IMR-90 (cell line): ENCODE data around the gene KDM1B. TPM values are rescaled to one million over a fixed set of nuclear protein-coding genes. Genes with fewer than 3 reads are reported as not detected.

Experiments used
- ATAC-seq: fragments of 200-7000 bp; cut with Tn5 transposase; 2 replicates; pipeline ENCODE4 v1.9.1; 2020; ENCODE audit warnings: low read depth, mild to moderate bottlenecking, moderate library complexity
- BruUV-seq: library from RNA; stranded (reverse); fragments of 400-500 nt; replicated peaks from 2 replicates; lab custom pipeline; 2021; lab: Mats Ljungman, UMichigan
- CTCF ChIA-PET: fragments of 300-600 bp; formaldehyde crosslinking; extraction: SDS; loops from one replicate; lab custom pipeline; 2021; ENCODE audit warnings: antibody characterized with exemption; lab: Yijun Ruan, JAX
- POLR2A ChIA-PET: fragments of 300-600 bp; sonication (Branson Sonifier 250); formaldehyde crosslinking; loops from one replicate; lab custom pipeline; 2022; ENCODE audit warnings: antibody characterized with exemption; ENCODE audit not compliant: unreplicated experiment; lab: Charles Lee
- DNase-seq: peaks from one replicate; pipeline ENCODE4 v3.0.0; 2013
- H2AFZ ChIP-seq: replicated peaks from 2 replicates; pipeline ENCODE3; 2013; ENCODE audit warnings: low read length, mild to moderate bottlenecking; ENCODE audit not compliant: poor library complexity
- H2AK5ac ChIP-seq: 2 replicates; pipeline ENCODE4 v1.6.1; 2013; ENCODE audit warnings: low read depth, low read length, inconsistent platforms
- H2AK9ac ChIP-seq: replicated peaks from 2 replicates; pipeline ENCODE3; 2013; ENCODE audit warnings: mild to moderate bottlenecking, low read depth, low read length, moderate library complexity; ENCODE audit not compliant: poor library complexity
- H2BK120ac ChIP-seq: 2 replicates; pipeline ENCODE4 v1.6.1; 2013; ENCODE audit warnings: low read depth, low read length, inconsistent platforms
- H2BK15ac ChIP-seq: 3 replicates; pipeline ENCODE4 v1.6.1; 2013; ENCODE audit warnings: low read depth, low read length, inconsistent platforms
- H2BK20ac ChIP-seq: 2 replicates; pipeline ENCODE4 v1.6.1; 2013; ENCODE audit warnings: low read depth, mild to moderate bottlenecking, inconsistent platforms, low read length, moderate library complexity
- H2BK5ac ChIP-seq: 2 replicates; pipeline ENCODE4 v1.6.1; 2013; ENCODE audit warnings: mild to moderate bottlenecking, low read depth, low read length, inconsistent platforms; ENCODE audit not compliant: poor library complexity, severe bottlenecking
- H3K14ac ChIP-seq: replicated peaks from 2 replicates; pipeline ENCODE4 v1.6.1; 2013; ENCODE audit warnings: low read depth, low read length, inconsistent platforms
- H3K18ac ChIP-seq: 2 replicates; pipeline ENCODE4 v1.6.1; 2013; ENCODE audit warnings: low read depth, low read length, control low read depth
- H3K23ac ChIP-seq: 2 replicates; pipeline ENCODE4 v1.6.1; 2013; ENCODE audit warnings: low read depth, low read length, inconsistent platforms
- H3K27ac ChIP-seq: 2 replicates; pipeline ENCODE4 v1.5.1; 2013; ENCODE audit warnings: mild to moderate bottlenecking, control low read depth, low read length; ENCODE audit not compliant: insufficient read depth
- H3K27me3 ChIP-seq: 2 replicates; pipeline ENCODE4 v1.6.1; 2013; ENCODE audit warnings: low read length; ENCODE audit not compliant: control insufficient read depth, insufficient read depth
- H3K36me3 ChIP-seq: 2 replicates; pipeline ENCODE4 v1.6.1; 2013; ENCODE audit warnings: low read length, mixed read lengths; ENCODE audit not compliant: control insufficient read depth, insufficient read depth
- H3K4ac ChIP-seq: 2 replicates; pipeline ENCODE4 v1.6.1; 2013; ENCODE audit warnings: low read depth, low read length, inconsistent platforms
- H3K4me1 ChIP-seq: 2 replicates; pipeline ENCODE4 v1.6.1; 2013; ENCODE audit warnings: low read length, mixed read lengths; ENCODE audit not compliant: control insufficient read depth, insufficient read depth
- H3K4me2 ChIP-seq: 2 replicates; pipeline ENCODE4 v1.6.1; 2013; ENCODE audit warnings: low read depth, mild to moderate bottlenecking, control low read depth, low read length, moderate library complexity
- H3K4me3 ChIP-seq: 2 replicates; pipeline ENCODE4 v1.5.1; 2013; ENCODE audit warnings: low read depth, mild to moderate bottlenecking, control low read depth, low read length, moderate library complexity; ENCODE audit not compliant: insufficient read depth
- H3K56ac ChIP-seq: 2 replicates; pipeline ENCODE4 v1.6.1; 2013; ENCODE audit warnings: low read length, inconsistent platforms; ENCODE audit not compliant: insufficient read depth; ENCODE audit errors: extremely low read depth
- H3K79me1 ChIP-seq, 2 experiments: 2 replicates each; pipeline ENCODE4 v1.6.1; 2013; ENCODE audit warnings: low read length in 2 of 2, inconsistent platforms in 1 of 2, low read depth in 1 of 2
- H3K9ac ChIP-seq: 2 replicates; pipeline ENCODE4 v1.6.1; 2013; ENCODE audit warnings: low read depth, low read length, control low read depth
- H3K9me1 ChIP-seq: 2 replicates; pipeline ENCODE4 v1.6.1; 2013; ENCODE audit warnings: low read length, inconsistent platforms; ENCODE audit not compliant: insufficient read depth
- H3K9me3 ChIP-seq: 2 replicates; pipeline ENCODE4 v1.6.1; 2013; ENCODE audit warnings: low read length; ENCODE audit not compliant: control insufficient read depth, insufficient read depth
- H4K20me1 ChIP-seq: 2 replicates; pipeline ENCODE4 v1.6.1; 2013; ENCODE audit warnings: low read length, inconsistent platforms; ENCODE audit not compliant: insufficient read depth
- H4K5ac ChIP-seq: 2 replicates; pipeline ENCODE4 v1.6.1; 2013; ENCODE audit warnings: mild to moderate bottlenecking, low read depth, low read length, control low read depth
- H4K8ac ChIP-seq, 2 experiments: 2 replicates each; pipeline ENCODE4 v1.6.1; 2013; ENCODE audit warnings: low read depth in 2 of 2, low read length in 2 of 2, control low read depth in 1 of 2, inconsistent platforms in 1 of 2
- H4K91ac ChIP-seq: 2 replicates; pipeline ENCODE4 v1.6.1; 2013; ENCODE audit warnings: low read depth, low read length, inconsistent platforms; ENCODE audit not compliant: insufficient read depth
- BHLHE40 ChIP-seq: fragments of 150-350 bp; IDR thresholded peaks from 2 replicates; pipeline ENCODE4 v1.6.1; 2016; ENCODE audit warnings: mild to moderate bottlenecking, low read depth, low read length
- CEBPB ChIP-seq: IDR thresholded peaks from 2 replicates; pipeline ENCODE4 v1.6.1; 2012; ENCODE audit warnings: low read depth, low read length, improper control_type of control experiment
- CHD1 ChIP-seq: IDR thresholded peaks from 2 replicates; pipeline ENCODE4 v1.6.1; 2012; ENCODE audit warnings: low read depth, low read length, improper control_type of control experiment
- MAFK ChIP-seq: IDR thresholded peaks from 2 replicates; pipeline ENCODE4 v1.6.1; 2012; ENCODE audit warnings: low read depth, low read length, improper control_type of control experiment
- MXI1 ChIP-seq: IDR thresholded peaks from 2 replicates; pipeline ENCODE4 v1.6.1; 2012; ENCODE audit warnings: low read depth, mild to moderate bottlenecking, low read length, moderate library complexity, borderline replicate concordance
- POLR2A ChIP-seq: IDR thresholded peaks from 2 replicates; pipeline ENCODE4 v1.6.1; 2012; ENCODE audit warnings: mild to moderate bottlenecking, low read depth, low read length
- RCOR1 ChIP-seq: IDR thresholded peaks from 2 replicates; pipeline ENCODE4 v1.6.1; 2012; ENCODE audit warnings: mild to moderate bottlenecking, low read length, improper control_type of control experiment; ENCODE audit not compliant: insufficient replicate concordance
- RFX5 ChIP-seq: IDR thresholded peaks from 2 replicates; pipeline ENCODE4 v1.8.0; 2012; ENCODE audit warnings: low read depth, mild to moderate bottlenecking, low read length, moderate library complexity
- WGBS, 2 experiments: methylation state at CpG; one replicate each; pipeline versions ENCODE4 v1.1.5 to v1.1.7; 2013; ENCODE audit warnings: missing lambda C conversion rate in 2 of 2; ENCODE audit not compliant: insufficient read length in 1 of 2; ENCODE audit errors: extremely low coverage in 2 of 2; 5-methylcytosine and 5-hydroxymethylcytosine counted together
- dilution Hi-C: fragments of 300-500 bp; cut with HindIII; formaldehyde crosslinking; loops from one replicate; pipeline ENCODE4 v1.14.3; 2018; ENCODE audit warnings: low sequenced_read_pairs; ENCODE audit not compliant: unreplicated experiment
- in situ Hi-C: fragments of 300-500 bp; cut with MboI; formaldehyde crosslinking; loops from 3 replicates; pipeline ENCODE4 v1.14.3; 2019; ENCODE audit warnings: low sequenced_read_pairs, inconsistent platforms, mixed read lengths
- intact Hi-C: fragments of 100-400 bp; cut with micrococcal nuclease; formaldehyde crosslinking; loops from 2 replicates; pipeline ENCODE4 v1.10.0; 2022
- polyA plus RNA-seq, 3 experiments: library from polyadenylated mRNA; depleted of rRNA; stranded (reverse); fragments of >200 nt; gene quantifications; 2 replicates each; pipeline ENCODE4 v1.2.3, GENCODE V29; 2012; ENCODE audit warnings: low replicate concordance in 1 of 3
- total RNA-seq: library from RNA; depleted of rRNA; stranded (reverse); fragments of >200 nt; gene quantifications from 2 replicates; pipeline ENCODE4 v1.2.3, GENCODE V29; 2012
- TF ChIP-seq, protein P1 (sequence below): fragments of 150-350 bp; IDR thresholded peaks from 2 replicates; pipeline ENCODE4 v1.6.1; 2016; ENCODE audit warnings: low read depth, mild to moderate bottlenecking, low read length, moderate library complexity, borderline replicate concordance
- TF ChIP-seq, protein P2 (sequence below): conservative IDR thresholded peaks from 2 replicates; pipeline ENCODE4 v1.5.1; 2012; ENCODE audit warnings: mild to moderate bottlenecking, low read depth, low read length, improper control_type of control experiment
- TF ChIP-seq, protein P3 (sequence below): fragments of 150-350 bp; IDR thresholded peaks from 2 replicates; pipeline ENCODE4 v1.6.1; 2017; ENCODE audit warnings: mild to moderate bottlenecking, antibody characterized with exemption, low read length, low read depth

Gene KDM1B
- total and polyA plus RNA-seq, 2 of the 4 experiments (the other 2 are of a cell fraction): 13.2 to 16.7 TPM

DNA sequence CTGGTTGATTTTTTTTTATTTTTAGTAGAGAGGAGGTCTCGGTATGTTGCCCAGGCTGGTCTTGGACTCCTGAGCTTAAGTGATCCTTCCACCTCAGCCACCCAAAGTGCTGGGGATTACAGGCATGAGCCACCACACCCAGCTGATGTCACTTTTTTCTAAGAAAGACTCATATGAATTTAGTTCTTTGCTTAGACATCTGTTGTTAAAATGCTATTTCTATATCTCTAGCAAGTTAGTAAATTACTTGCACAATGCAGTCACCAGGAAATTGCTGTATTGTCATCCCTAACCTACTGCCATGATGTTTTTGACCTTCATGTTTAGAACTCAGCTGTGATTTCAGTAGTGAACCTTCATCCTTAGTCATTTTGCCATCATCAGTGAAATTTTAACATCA lies 5.7 kb downstream of the KDM1B start:
- no peak overlapping the region for H3K27ac ChIP-seq

More for the DNA sequence above, 5.7 kb downstream of the KDM1B start:
- Histone ChIP-seq H3K18ac (no peak overlapping the region), H2AK9ac (no peak overlapping the region), H3K79me1 (peaks cover 0 to 5% of the 10 kb centered on the region in 2 experiments; a peak in 3 of 4 replicates), H2AFZ (no peak overlapping the region), H2BK20ac (no peak overlapping the region), H3K9me1 (peaks cover 10% of the 10 kb centered on the region), H2BK15ac (no peak overlapping the region), H3K9me3 (no peaks in the 10 kb centered on the region), H3K4ac (no peak overlapping the region), H4K91ac (no peak overlapping the region), H2AK5ac (no peak overlapping the region), H4K5ac (no peak overlapping the region), H4K20me1 (no peaks in the 10 kb centered on the region), H3K4me2 (no peak overlapping the region), H3K27me3 (no peaks in the 10 kb centered on the region), H3K4me1 (peaks cover 3% of the 10 kb centered on the region), H2BK5ac (no peak overlapping the region), H3K56ac (no peak overlapping the region), H4K8ac (no peak overlapping the region), H3K9ac (no peak overlapping the region), H2BK120ac (no peak overlapping the region), H3K36me3 (peaks cover 15% of the 10 kb centered on the region), H3K14ac (no peak overlapping the region), H3K23ac (no peak overlapping the region), H3K4me3 (no peak overlapping the region)
- ChIA-PET POLR2A (no interaction called here), CTCF (no interaction called here)
- dilution Hi-C loops (no loop called here), in situ Hi-C loops (no loop called here), intact Hi-C loops (no loop called here)
- TF ChIP-seq MAFK: no peak
- no peak for TF ChIP-seq CEBPB
- TF ChIP-seq, protein P1, sequence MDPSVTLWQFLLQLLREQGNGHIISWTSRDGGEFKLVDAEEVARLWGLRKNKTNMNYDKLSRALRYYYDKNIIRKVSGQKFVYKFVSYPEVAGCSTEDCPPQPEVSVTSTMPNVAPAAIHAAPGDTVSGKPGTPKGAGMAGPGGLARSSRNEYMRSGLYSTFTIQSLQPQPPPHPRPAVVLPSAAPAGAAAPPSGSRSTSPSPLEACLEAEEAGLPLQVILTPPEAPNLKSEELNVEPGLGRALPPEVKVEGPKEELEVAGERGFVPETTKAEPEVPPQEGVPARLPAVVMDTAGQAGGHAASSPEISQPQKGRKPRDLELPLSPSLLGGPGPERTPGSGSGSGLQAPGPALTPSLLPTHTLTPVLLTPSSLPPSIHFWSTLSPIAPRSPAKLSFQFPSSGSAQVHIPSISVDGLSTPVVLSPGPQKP: no peak
- TF ChIP-seq, protein P2, sequence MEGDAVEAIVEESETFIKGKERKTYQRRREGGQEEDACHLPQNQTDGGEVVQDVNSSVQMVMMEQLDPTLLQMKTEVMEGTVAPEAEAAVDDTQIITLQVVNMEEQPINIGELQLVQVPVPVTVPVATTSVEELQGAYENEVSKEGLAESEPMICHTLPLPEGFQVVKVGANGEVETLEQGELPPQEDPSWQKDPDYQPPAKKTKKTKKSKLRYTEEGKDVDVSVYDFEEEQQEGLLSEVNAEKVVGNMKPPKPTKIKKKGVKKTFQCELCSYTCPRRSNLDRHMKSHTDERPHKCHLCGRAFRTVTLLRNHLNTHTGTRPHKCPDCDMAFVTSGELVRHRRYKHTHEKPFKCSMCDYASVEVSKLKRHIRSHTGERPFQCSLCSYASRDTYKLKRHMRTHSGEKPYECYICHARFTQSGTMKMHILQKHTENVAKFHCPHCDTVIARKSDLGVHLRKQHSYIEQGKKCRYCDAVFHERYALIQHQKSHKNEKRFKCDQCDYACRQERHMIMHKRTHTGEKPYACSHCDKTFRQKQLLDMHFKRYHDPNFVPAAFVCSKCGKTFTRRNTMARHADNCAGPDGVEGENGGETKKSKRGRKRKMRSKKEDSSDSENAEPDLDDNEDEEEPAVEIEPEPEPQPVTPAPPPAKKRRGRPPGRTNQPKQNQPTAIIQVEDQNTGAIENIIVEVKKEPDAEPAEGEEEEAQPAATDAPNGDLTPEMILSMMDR: no peak
- no peak for TF ChIP-seq RFX5
- TF ChIP-seq, protein P3, sequence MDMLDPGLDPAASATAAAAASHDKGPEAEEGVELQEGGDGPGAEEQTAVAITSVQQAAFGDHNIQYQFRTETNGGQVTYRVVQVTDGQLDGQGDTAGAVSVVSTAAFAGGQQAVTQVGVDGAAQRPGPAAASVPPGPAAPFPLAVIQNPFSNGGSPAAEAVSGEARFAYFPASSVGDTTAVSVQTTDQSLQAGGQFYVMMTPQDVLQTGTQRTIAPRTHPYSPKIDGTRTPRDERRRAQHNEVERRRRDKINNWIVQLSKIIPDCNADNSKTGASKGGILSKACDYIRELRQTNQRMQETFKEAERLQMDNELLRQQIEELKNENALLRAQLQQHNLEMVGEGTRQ: no peak
- TF ChIP-seq POLR2A: no peak
- no peak for TF ChIP-seq BHLHE40
- no peak for TF ChIP-seq RCOR1
- no peak for TF ChIP-seq MXI1
- TF ChIP-seq CHD1: no peak
- BruUV-seq: no TSS peak
- no peak for ATAC-seq
- DNase-seq: no peak
- no CpG with 5 or more reads among the region's 1 CpG for WGBS, 2 experiments
